Measurements from ENCODE around the gene GLTP.
A peak's percentile ranks its signal among the peaks of the same experiment; 100 is the strongest.
"Not testable (repeated sequence)": the region's sequence is repeated elsewhere in the genome, so short reads cannot be mapped to it uniquely, and the experiment has no call there.

GLTP gene

GRCh38 chr12:109902891-109903418, 22.6 kb upstream of the GLTP start:
- DNase-seq (ENCODE audit: low read depth, low spot score), result no peak
- Histone ChIP-seq H3K4me3 (ENCODE audit: low read length) (no peak overlapping the region), H3K4me1 (ENCODE audit: control insufficient read depth, insufficient read depth, low read length) (peaks cover 3% of the 10 kb centered on the region; the same call in 1 of the 2 replicates), H3K9me3 (ENCODE audit: control insufficient read depth, insufficient read depth, low read length) (no peaks in the 10 kb centered on the region), H3K36me3 (ENCODE audit: control insufficient read depth, insufficient read depth, low read length) (no peaks in the 10 kb centered on the region), H3K27me3 (ENCODE audit: control insufficient read depth, insufficient read depth, low read length) (peaks cover 47% of the 10 kb centered on the region), H3K27ac (ENCODE audit: low read length) (no peak overlapping the region)
- whole genome bisulfite sequencing (ENCODE audit: insufficient coverage, insufficient read length), result no CpG with 5 or more reads among the region's 15 CpGs

- H3K36me3 ChIP-seq (ENCODE audit: control insufficient read depth, insufficient read depth, low read length), result no peaks in the 10 kb centered on the region
- no peak for DNase-seq (ENCODE audit: low read depth, low spot score)
- no CpG with 5 or more reads among the region's 16 CpGs for WGBS (ENCODE audit: insufficient coverage, insufficient read length)
- H3K9me3 ChIP-seq (ENCODE audit: control insufficient read depth, insufficient read depth, low read length), result no peaks in the 10 kb centered on the region
- peaks cover 3% of the 10 kb centered on the region; the same call in 1 of the 2 replicates for H3K4me1 ChIP-seq (ENCODE audit: control insufficient read depth, insufficient read depth, low read length)
- H3K27me3 ChIP-seq (ENCODE audit: control insufficient read depth, insufficient read depth, low read length), result peaks cover 59% of the 10 kb centered on the region
- peak overlapping the region; percentile 54; the same call in 1 of the 2 replicates for H3K4me3 ChIP-seq (ENCODE audit: low read length)
- H3K27ac ChIP-seq (ENCODE audit: low read length), result no peak overlapping the region
These were observed 20.6 kb upstream of the GLTP start for GRCh38 chr12:109900752-109901580.

- no peak within 1 kb of the TSS for H3K27ac ChIP-seq (ENCODE audit: low read length)
- H3K9me3 ChIP-seq (ENCODE audit: control insufficient read depth, insufficient read depth, low read length), result no peaks in the 10 kb centered on the region
- H3K27me3 ChIP-seq (ENCODE audit: control insufficient read depth, insufficient read depth, low read length), result peaks cover 59% of the 10 kb centered on the region
- no peaks in the 10 kb centered on the region for H3K36me3 ChIP-seq (ENCODE audit: control insufficient read depth, insufficient read depth, low read length)
- peaks cover 3% of the 10 kb centered on the region; the same call in 1 of the 2 replicates for H3K4me1 ChIP-seq (ENCODE audit: control insufficient read depth, insufficient read depth, low read length)
- no peak for DNase-seq (ENCODE audit: low read depth, low spot score)
- WGBS (ENCODE audit: insufficient coverage, insufficient read length), result no CpG with 5 or more reads among the region's 69 CpGs
- peak within 1 kb of the TSS; percentile 54; the same call in 1 of the 2 replicates for H3K4me3 ChIP-seq (ENCODE audit: low read length)
These were observed 19.7 kb upstream of the GLTP start, which contains the start of gene TCHP for GRCh38 chr12:109899783-109900751. TSS of gene TCHP (plus strand) at chr12:109900274. CDS start at chr12:109903027, 2,753 bp downstream.

GRCh38 chr12:109899345-109899744, 19.0 kb upstream of the GLTP start:
- H3K4me1 ChIP-seq (ENCODE audit: control insufficient read depth, insufficient read depth, low read length); DNase-seq (ENCODE audit: low read depth, low spot score); H3K36me3 ChIP-seq (ENCODE audit: control insufficient read depth, insufficient read depth, low read length); H3K27ac ChIP-seq (ENCODE audit: low read length); H3K4me3 ChIP-seq (ENCODE audit: low read length); H3K9me3 ChIP-seq (ENCODE audit: control insufficient read depth, insufficient read depth, low read length): not testable (repeated sequence)
- no CpG with 5 or more reads among the region's 15 CpGs for WGBS (ENCODE audit: insufficient coverage, insufficient read length)
- peaks cover 57% of the 10 kb centered on the region for H3K27me3 ChIP-seq (ENCODE audit: control insufficient read depth, insufficient read depth, low read length)

- peaks cover 35% of the 10 kb centered on the region for H3K27me3 ChIP-seq (ENCODE audit: control insufficient read depth, insufficient read depth, low read length)
- WGBS (ENCODE audit: insufficient coverage, insufficient read length), result no CpG with 5 or more reads among the region's 6 CpGs
- DNase-seq (ENCODE audit: low read depth, low spot score), result no peak
- H3K9me3 ChIP-seq (ENCODE audit: control insufficient read depth, insufficient read depth, low read length), result no peaks in the 10 kb centered on the region
- H3K27ac ChIP-seq (ENCODE audit: low read length), result no peak overlapping the region
- peaks cover 3% of the 10 kb centered on the region; the same call in 1 of the 2 replicates for H3K4me1 ChIP-seq (ENCODE audit: control insufficient read depth, insufficient read depth, low read length)
- H3K36me3 ChIP-seq (ENCODE audit: control insufficient read depth, insufficient read depth, low read length), result no peaks in the 10 kb centered on the region
- H3K4me3 ChIP-seq (ENCODE audit: low read length), result no peak overlapping the region
These were observed 16.7 kb upstream of the GLTP start for GRCh38 chr12:109897029-109897428.

- Histone ChIP-seq H3K9me3 (ENCODE audit: control insufficient read depth, insufficient read depth, low read length) (no peaks in the 10 kb centered on the region), H3K27ac (ENCODE audit: low read length) (no peak overlapping the region), H3K4me1 (ENCODE audit: control insufficient read depth, insufficient read depth, low read length) (peaks cover 3% of the 10 kb centered on the region; the same call in 1 of the 2 replicates), H3K27me3 (ENCODE audit: control insufficient read depth, insufficient read depth, low read length) (peaks cover 32% of the 10 kb centered on the region), H3K36me3 (ENCODE audit: control insufficient read depth, insufficient read depth, low read length) (no peaks in the 10 kb centered on the region), H3K4me3 (ENCODE audit: low read length) (no peak overlapping the region)
- DNase-seq (ENCODE audit: low read depth, low spot score), result no peak
- WGBS (ENCODE audit: insufficient coverage, insufficient read length), result no CpG with 5 or more reads among the region's 6 CpGs
These were observed 15.8 kb upstream of the GLTP start for GRCh38 chr12:109896188-109896587.

- H3K9me3 ChIP-seq (ENCODE audit: control insufficient read depth, insufficient read depth, low read length), result no peaks in the 10 kb centered on the region
- WGBS (ENCODE audit: insufficient coverage, insufficient read length), result no CpG with 5 or more reads among the region's 4 CpGs
- no peak for DNase-seq (ENCODE audit: low read depth, low spot score)
- H3K4me1 ChIP-seq (ENCODE audit: control insufficient read depth, insufficient read depth, low read length), result no peaks in the 10 kb centered on the region
- H3K4me3 ChIP-seq (ENCODE audit: low read length), result no peak overlapping the region
- peaks cover 29% of the 10 kb centered on the region for H3K27me3 ChIP-seq (ENCODE audit: control insufficient read depth, insufficient read depth, low read length)
- no peaks in the 10 kb centered on the region for H3K36me3 ChIP-seq (ENCODE audit: control insufficient read depth, insufficient read depth, low read length)
- no peak overlapping the region for H3K27ac ChIP-seq (ENCODE audit: low read length)
These were observed 14.6 kb upstream of the GLTP start for GRCh38 chr12:109894939-109895338.

- Histone ChIP-seq H3K4me1 (ENCODE audit: control insufficient read depth, insufficient read depth, low read length) (no peaks in the 10 kb centered on the region), H3K9me3 (ENCODE audit: control insufficient read depth, insufficient read depth, low read length) (no peaks in the 10 kb centered on the region), H3K4me3 (ENCODE audit: low read length) (no peak overlapping the region), H3K27ac (ENCODE audit: low read length) (no peak overlapping the region), H3K36me3 (ENCODE audit: control insufficient read depth, insufficient read depth, low read length) (no peaks in the 10 kb centered on the region), H3K27me3 (ENCODE audit: control insufficient read depth, insufficient read depth, low read length) (peaks cover 17% of the 10 kb centered on the region)
- no CpG with 5 or more reads among the region's 7 CpGs for WGBS (ENCODE audit: insufficient coverage, insufficient read length)
- no peak for DNase-seq (ENCODE audit: low read depth, low spot score)
These were observed 13.1 kb upstream of the GLTP start for GRCh38 chr12:109893261-109893995.

GRCh38 chr12:109892748-109893147, 12.4 kb upstream of the GLTP start:
- no CpG with 5 or more reads among the region's 4 CpGs for WGBS (ENCODE audit: insufficient coverage, insufficient read length)
- Histone ChIP-seq H3K27me3 (ENCODE audit: control insufficient read depth, insufficient read depth, low read length) (peaks cover 10% of the 10 kb centered on the region), H3K4me1 (ENCODE audit: control insufficient read depth, insufficient read depth, low read length) (no peaks in the 10 kb centered on the region), H3K27ac (ENCODE audit: low read length) (no peak overlapping the region), H3K9me3 (ENCODE audit: control insufficient read depth, insufficient read depth, low read length) (no peaks in the 10 kb centered on the region), H3K36me3 (ENCODE audit: control insufficient read depth, insufficient read depth, low read length) (no peaks in the 10 kb centered on the region), H3K4me3 (ENCODE audit: low read length) (no peak overlapping the region)
- DNase-seq (ENCODE audit: low read depth, low spot score), result no peak
